GM21515 (cell line): ENCODE results near the gene NGFR.

ENCODE experiments used
- ATAC-seq: cut with Tn5 transposase; IDR thresholded peaks from one replicate; pipeline ENCODE4 v1.9.1; 2021; ENCODE audit not compliant: unreplicated experiment

Gene NGFR

GRCh38 chr17:49557312-49558024, 62.4 kb downstream of the NGFR start:
- ATAC-seq = no peak
